Diencephalon (tissue), 1 donor: ENCODE data around the gene SUB1. TPM values are rescaled to one million over a fixed set of nuclear protein-coding genes. Genes with fewer than 3 reads are reported as not detected.

ENCODE experiments used
- total RNA-seq: library from RNA; depleted of rRNA; stranded (reverse); fragments of >200 nt; gene quantifications from one replicate; pipeline ENCODE4 v1.2.3, GENCODE V29; 2014

The SUB1 gene
- 406 TPM for total RNA-seq

GRCh38 chr5:32585446-32586275 lies at the start of gene SUB1:
SUB1 (plus strand) TSS chr5:32585557; CDS start chr5:32588513, 2,956 bp downstream.

Other genes starting within 250 kb of the SUB1 start
- gene ZFR, start 140.8 kb upstream of the SUB1 start, total RNA-seq = 148 TPM
- 6.2 TPM for gene NPR3, start 125.8 kb downstream of the SUB1 start, total RNA-seq